Liver (tissue), 9 donors: ENCODE results near the gene RETN. TPM values are rescaled to one million over a fixed set of nuclear protein-coding genes. Genes with fewer than 3 reads are reported as not detected.
A peak's percentile ranks its signal among the peaks of the same experiment; 100 is the strongest.

Source experiments
- DNase-seq: peaks from one replicate; pipeline ENCODE4 v3.0.0-alpha.2; 2017; ENCODE audit warnings: low spot score
- H3K27ac ChIP-seq, 2 donors: one replicate each; pipeline ENCODE4 v1.7.0; 2013; ENCODE audit warnings: inconsistent platforms in 2 of 2, low read length in 2 of 2, control low read depth in 1 of 2, low read depth in 1 of 2, mild to moderate bottlenecking in 1 of 2
- H3K27me3 ChIP-seq, 4 donors: one replicate each; pipeline versions ENCODE4 v1.6.1 to v1.7.0; 2013; ENCODE audit warnings: low read length in 3 of 4, inconsistent platforms in 1 of 4, mild to moderate bottlenecking in 1 of 4, moderate library complexity in 1 of 4; ENCODE audit not compliant: control insufficient read depth in 4 of 4, insufficient read depth in 4 of 4
- H3K36me3 ChIP-seq, 4 donors: one replicate each; pipeline versions ENCODE4 v1.6.1 to v1.7.0; 2013; ENCODE audit warnings: low read length in 3 of 4, mild to moderate bottlenecking in 3 of 4, low read depth in 1 of 4, moderate library complexity in 1 of 4; ENCODE audit not compliant: control insufficient read depth in 4 of 4, insufficient read depth in 3 of 4
- H3K4me1 ChIP-seq, 4 donors: one replicate each; pipeline versions ENCODE4 v1.6.1 to v1.7.0; 2013; ENCODE audit warnings: low read length in 3 of 4, mild to moderate bottlenecking in 3 of 4, moderate library complexity in 1 of 4; ENCODE audit not compliant: control insufficient read depth in 4 of 4, insufficient read depth in 4 of 4
- H3K4me3 ChIP-seq, 3 donors: one replicate each; pipeline versions ENCODE4 v1.6.1 to v1.7.0; 2013; ENCODE audit warnings: low read length in 3 of 3, control low read depth in 1 of 3, low read depth in 1 of 3, mild to moderate bottlenecking in 1 of 3
- H3K9ac ChIP-seq, 2 donors: one replicate each; pipeline ENCODE4 v1.7.0; 2013; ENCODE audit warnings: low read length in 2 of 2, mild to moderate bottlenecking in 2 of 2, moderate library complexity in 2 of 2, control low read depth in 1 of 2, low read depth in 1 of 2
- H3K9me3 ChIP-seq, 4 donors: one replicate each; pipeline versions ENCODE4 v1.6.1 to v1.7.0; 2013; ENCODE audit warnings: low read length in 3 of 4; ENCODE audit not compliant: control insufficient read depth in 4 of 4
- EGR1 ChIP-seq, 2 donors: IDR thresholded peaks; 2 replicates each; pipeline ENCODE4 v1.6.1; 2016 to 2018; ENCODE audit warnings: antibody characterized with exemption in 2 of 2, low read depth in 2 of 2
- FOXA1 ChIP-seq: IDR thresholded peaks from 2 replicates; pipeline ENCODE4 v1.6.1; 2016; ENCODE audit warnings: antibody characterized with exemption
- FOXA2 ChIP-seq: IDR thresholded peaks from 2 replicates; pipeline ENCODE4 v1.6.1; 2016; ENCODE audit warnings: antibody characterized with exemption
- GABPA ChIP-seq, 2 donors: IDR thresholded peaks in 1 of 2; conservative IDR thresholded peaks in 1 of 2; 2 replicates each; pipeline ENCODE4 v1.6.1; 2016; ENCODE audit warnings: antibody characterized with exemption in 2 of 2, mild to moderate bottlenecking in 1 of 2, moderate library complexity in 1 of 2
- HNF4A ChIP-seq, 2 donors: conservative IDR thresholded peaks; 2 replicates each; pipeline ENCODE4 v1.6.1; 2016; ENCODE audit warnings: antibody characterized with exemption in 2 of 2, mild to moderate bottlenecking in 2 of 2
- HNF4G ChIP-seq: IDR thresholded peaks from 2 replicates; pipeline ENCODE4 v1.6.1; 2016; ENCODE audit warnings: antibody characterized with exemption
- JUND ChIP-seq, 2 donors: IDR thresholded peaks; 2 replicates each; pipeline ENCODE4 v1.6.1; 2016; ENCODE audit warnings: antibody characterized with exemption in 2 of 2
- NR2F2 ChIP-seq: IDR thresholded peaks from 2 replicates; pipeline ENCODE4 v1.6.1; 2016; ENCODE audit warnings: antibody characterized with exemption
- RAD21 ChIP-seq, 2 donors: IDR thresholded peaks; 2 replicates each; pipeline ENCODE4 v1.6.1; 2016; ENCODE audit warnings: antibody characterized with exemption in 2 of 2, mild to moderate bottlenecking in 2 of 2
- RXRA ChIP-seq, 2 donors: IDR thresholded peaks; 2 replicates each; pipeline ENCODE4 v1.6.1; 2017 to 2018; ENCODE audit warnings: antibody characterized with exemption in 2 of 2, mild to moderate bottlenecking in 1 of 2
- SP1 ChIP-seq: IDR thresholded peaks from 2 replicates; pipeline ENCODE4 v1.6.1; 2018; ENCODE audit warnings: antibody characterized with exemption, mild to moderate bottlenecking
- TAF1 ChIP-seq: conservative IDR thresholded peaks from 2 replicates; pipeline ENCODE4 v1.6.1; 2016; ENCODE audit warnings: antibody characterized with exemption, mild to moderate bottlenecking
- YY1 ChIP-seq: IDR thresholded peaks from 2 replicates; pipeline ENCODE4 v1.6.1; 2016; ENCODE audit warnings: antibody characterized with exemption, mild to moderate bottlenecking
- WGBS: extraction: QIAGEN DNeasy Blood & Tissue Kit; methylation state at CpG from one replicate; pipeline ENCODE4 v1.1.7; 2013; 5-methylcytosine and 5-hydroxymethylcytosine counted together
- polyA plus RNA-seq, 2 donors: library from polyadenylated mRNA; stranded (reverse) in 1 of 2; unstranded in 1 of 2; fragments of 200-250 nt in 1 of 2; fragments of >200 nt in 1 of 2; fragmentation: Nextera tagmentation in 1 of 2; extraction: Ambion mirVana in 1 of 2; gene quantifications; one replicate each; pipeline versions ENCODE4 v1.2.1 to v1.2.3, GENCODE V29; 2013 to 2015
- total RNA-seq, 2 donors: library from RNA; depleted of rRNA; stranded (reverse); fragments of >200 nt; gene quantifications; one replicate each; pipeline ENCODE4 v1.2.3, GENCODE V29; 2014
- TF ChIP-seq, protein P1 (sequence below): fragments of 150-350 bp; IDR thresholded peaks from 2 replicates; pipeline ENCODE4 v1.5.1; 2017; ENCODE audit warnings: improper control_type of control experiment, low read depth, low read length; ENCODE audit not compliant: missing input control
- TF ChIP-seq, protein P2 (sequence below): IDR thresholded peaks from 2 replicates; pipeline ENCODE4 v1.6.1; 2016; ENCODE audit warnings: antibody characterized with exemption
- TF ChIP-seq, protein P3 (sequence below): IDR thresholded peaks from 2 replicates; pipeline ENCODE4 v1.6.1; 2016; ENCODE audit warnings: antibody characterized with exemption
- TF ChIP-seq, protein P4 (sequence below): IDR thresholded peaks from 2 replicates; pipeline ENCODE4 v1.6.1; 2016; ENCODE audit warnings: antibody characterized with exemption, mild to moderate bottlenecking
- TF ChIP-seq, protein P5 (sequence below): IDR thresholded peaks from 2 replicates; pipeline ENCODE4 v1.6.1; 2016; ENCODE audit warnings: antibody characterized with exemption
- donor health status: healthy.
- donor health status: healthy.
- donor health status: healthy.
- donor health status: healthy.
- donor health status: healthy.

Gene RETN
- total and polyA plus RNA-seq, 4 donors: 1.9 to 11.5 TPM; not detected in 2

DNA sequence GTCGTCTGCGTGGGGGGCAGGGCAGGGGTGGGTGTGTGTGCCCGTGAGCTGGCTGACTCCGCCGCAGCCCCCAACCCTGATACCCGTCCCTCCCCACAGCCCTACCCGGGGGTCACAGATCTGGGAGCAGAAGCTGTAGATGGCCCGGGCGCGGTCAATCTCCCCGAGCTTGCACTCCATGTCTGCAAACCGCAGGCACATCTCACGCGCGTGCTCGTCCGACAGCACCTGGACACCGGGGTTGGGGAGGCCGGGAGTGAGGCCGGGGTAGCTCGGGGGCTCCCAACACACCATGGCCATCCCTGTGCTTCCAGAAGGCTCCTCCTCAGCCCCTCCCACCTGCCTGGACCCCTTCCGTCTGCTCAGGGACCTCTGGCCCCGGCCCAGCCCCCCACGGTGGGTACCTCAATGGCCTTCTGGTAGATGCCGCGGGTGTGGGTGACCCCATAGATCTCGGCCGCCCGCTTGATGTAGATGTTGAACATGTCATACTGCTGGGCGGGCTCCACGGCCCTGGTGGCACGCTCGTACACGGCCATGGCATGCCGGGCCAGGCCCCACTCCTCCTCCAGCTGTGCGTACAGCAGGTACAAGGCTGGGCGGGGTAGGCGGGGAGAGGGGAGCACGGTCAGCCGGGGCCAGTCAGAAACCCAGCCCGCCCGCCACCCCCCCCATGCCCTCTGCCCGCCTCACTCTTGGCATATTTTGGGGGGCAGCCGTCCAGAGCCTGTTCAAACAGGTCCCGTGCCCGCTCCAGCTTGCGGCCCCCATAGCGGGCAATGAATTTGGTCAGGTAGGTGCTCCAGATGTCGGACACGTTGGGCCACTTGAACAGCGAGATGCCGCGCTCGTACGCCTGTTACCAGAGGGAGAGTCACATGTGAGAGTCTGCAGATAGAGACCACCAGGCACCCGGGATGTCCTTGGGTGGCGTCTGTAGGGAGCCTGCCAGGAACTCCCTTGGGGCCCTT is 48.1 kb upstream of the RETN start:
- TF ChIP-seq YY1: no peak
- no peak for TF ChIP-seq TAF1
- no peak for TF ChIP-seq FOXA1
- TF ChIP-seq, protein P1, sequence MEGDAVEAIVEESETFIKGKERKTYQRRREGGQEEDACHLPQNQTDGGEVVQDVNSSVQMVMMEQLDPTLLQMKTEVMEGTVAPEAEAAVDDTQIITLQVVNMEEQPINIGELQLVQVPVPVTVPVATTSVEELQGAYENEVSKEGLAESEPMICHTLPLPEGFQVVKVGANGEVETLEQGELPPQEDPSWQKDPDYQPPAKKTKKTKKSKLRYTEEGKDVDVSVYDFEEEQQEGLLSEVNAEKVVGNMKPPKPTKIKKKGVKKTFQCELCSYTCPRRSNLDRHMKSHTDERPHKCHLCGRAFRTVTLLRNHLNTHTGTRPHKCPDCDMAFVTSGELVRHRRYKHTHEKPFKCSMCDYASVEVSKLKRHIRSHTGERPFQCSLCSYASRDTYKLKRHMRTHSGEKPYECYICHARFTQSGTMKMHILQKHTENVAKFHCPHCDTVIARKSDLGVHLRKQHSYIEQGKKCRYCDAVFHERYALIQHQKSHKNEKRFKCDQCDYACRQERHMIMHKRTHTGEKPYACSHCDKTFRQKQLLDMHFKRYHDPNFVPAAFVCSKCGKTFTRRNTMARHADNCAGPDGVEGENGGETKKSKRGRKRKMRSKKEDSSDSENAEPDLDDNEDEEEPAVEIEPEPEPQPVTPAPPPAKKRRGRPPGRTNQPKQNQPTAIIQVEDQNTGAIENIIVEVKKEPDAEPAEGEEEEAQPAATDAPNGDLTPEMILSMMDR: no peak
- TF ChIP-seq, protein P2, sequence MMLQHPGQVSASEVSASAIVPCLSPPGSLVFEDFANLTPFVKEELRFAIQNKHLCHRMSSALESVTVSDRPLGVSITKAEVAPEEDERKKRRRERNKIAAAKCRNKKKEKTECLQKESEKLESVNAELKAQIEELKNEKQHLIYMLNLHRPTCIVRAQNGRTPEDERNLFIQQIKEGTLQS: no peak
- no peak for TF ChIP-seq EGR1 (IDR thresholded peaks at IDR 0.05; ENCODE audit: low read depth in 2 of 2)
- TF ChIP-seq, protein P3, sequence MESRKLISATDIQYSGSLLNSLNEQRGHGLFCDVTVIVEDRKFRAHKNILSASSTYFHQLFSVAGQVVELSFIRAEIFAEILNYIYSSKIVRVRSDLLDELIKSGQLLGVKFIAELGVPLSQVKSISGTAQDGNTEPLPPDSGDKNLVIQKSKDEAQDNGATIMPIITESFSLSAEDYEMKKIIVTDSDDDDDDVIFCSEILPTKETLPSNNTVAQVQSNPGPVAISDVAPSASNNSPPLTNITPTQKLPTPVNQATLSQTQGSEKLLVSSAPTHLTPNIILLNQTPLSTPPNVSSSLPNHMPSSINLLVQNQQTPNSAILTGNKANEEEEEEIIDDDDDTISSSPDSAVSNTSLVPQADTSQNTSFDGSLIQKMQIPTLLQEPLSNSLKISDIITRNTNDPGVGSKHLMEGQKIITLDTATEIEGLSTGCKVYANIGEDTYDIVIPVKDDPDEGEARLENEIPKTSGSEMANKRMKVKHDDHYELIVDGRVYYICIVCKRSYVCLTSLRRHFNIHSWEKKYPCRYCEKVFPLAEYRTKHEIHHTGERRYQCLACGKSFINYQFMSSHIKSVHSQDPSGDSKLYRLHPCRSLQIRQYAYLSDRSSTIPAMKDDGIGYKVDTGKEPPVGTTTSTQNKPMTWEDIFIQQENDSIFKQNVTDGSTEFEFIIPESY: no peak
- TF ChIP-seq NR2F2: no peak
- TF ChIP-seq SP1: no peak
- TF ChIP-seq RXRA (IDR thresholded peaks at IDR 0.05): no peak
- TF ChIP-seq HNF4G: no peak
- no peak for TF ChIP-seq FOXA2
- TF ChIP-seq RAD21 (IDR thresholded peaks at IDR 0.05): no peak
- TF ChIP-seq, protein P4, sequence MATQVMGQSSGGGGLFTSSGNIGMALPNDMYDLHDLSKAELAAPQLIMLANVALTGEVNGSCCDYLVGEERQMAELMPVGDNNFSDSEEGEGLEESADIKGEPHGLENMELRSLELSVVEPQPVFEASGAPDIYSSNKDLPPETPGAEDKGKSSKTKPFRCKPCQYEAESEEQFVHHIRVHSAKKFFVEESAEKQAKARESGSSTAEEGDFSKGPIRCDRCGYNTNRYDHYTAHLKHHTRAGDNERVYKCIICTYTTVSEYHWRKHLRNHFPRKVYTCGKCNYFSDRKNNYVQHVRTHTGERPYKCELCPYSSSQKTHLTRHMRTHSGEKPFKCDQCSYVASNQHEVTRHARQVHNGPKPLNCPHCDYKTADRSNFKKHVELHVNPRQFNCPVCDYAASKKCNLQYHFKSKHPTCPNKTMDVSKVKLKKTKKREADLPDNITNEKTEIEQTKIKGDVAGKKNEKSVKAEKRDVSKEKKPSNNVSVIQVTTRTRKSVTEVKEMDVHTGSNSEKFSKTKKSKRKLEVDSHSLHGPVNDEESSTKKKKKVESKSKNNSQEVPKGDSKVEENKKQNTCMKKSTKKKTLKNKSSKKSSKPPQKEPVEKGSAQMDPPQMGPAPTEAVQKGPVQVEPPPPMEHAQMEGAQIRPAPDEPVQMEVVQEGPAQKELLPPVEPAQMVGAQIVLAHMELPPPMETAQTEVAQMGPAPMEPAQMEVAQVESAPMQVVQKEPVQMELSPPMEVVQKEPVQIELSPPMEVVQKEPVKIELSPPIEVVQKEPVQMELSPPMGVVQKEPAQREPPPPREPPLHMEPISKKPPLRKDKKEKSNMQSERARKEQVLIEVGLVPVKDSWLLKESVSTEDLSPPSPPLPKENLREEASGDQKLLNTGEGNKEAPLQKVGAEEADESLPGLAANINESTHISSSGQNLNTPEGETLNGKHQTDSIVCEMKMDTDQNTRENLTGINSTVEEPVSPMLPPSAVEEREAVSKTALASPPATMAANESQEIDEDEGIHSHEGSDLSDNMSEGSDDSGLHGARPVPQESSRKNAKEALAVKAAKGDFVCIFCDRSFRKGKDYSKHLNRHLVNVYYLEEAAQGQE: no peak
- no peak for TF ChIP-seq GABPA (IDR thresholded peaks at IDR 0.05 in 1 of 2, conservative IDR thresholded peaks at IDR 0.05 in 1 of 2)
- no peak for TF ChIP-seq HNF4A (conservative IDR thresholded peaks at IDR 0.05)
- TF ChIP-seq, protein P5, sequence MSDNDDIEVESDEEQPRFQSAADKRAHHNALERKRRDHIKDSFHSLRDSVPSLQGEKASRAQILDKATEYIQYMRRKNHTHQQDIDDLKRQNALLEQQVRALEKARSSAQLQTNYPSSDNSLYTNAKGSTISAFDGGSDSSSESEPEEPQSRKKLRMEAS: no peak
- no peak for TF ChIP-seq JUND (IDR thresholded peaks at IDR 0.05)
- no peak overlapping the region for H3K9ac ChIP-seq
- H3K27me3 ChIP-seq: no peaks in the 10 kb centered on the region
- H3K9me3 ChIP-seq: no peaks in the 10 kb centered on the region
- H3K27ac ChIP-seq: peak overlapping the region in 1 of 2 donors; percentile 94
- DNase-seq: no peak
- peaks cover 17 to 36% (median 27%) of the 10 kb centered on the region in 4 donors for H3K4me1 ChIP-seq
- H3K4me3 ChIP-seq: no peak overlapping the region
- WGBS: 96% methylated on average over 57 of the region's 57 CpGs
- peaks cover 15 to 51% (median 31%) of the 10 kb centered on the region in 4 donors for H3K36me3 ChIP-seq
